Measurements from ENCODE around the gene C11orf68. TPM values are rescaled to one million over a fixed set of nuclear protein-coding genes. Genes with fewer than 3 reads are reported as not detected.

C11orf68 gene
- total RNA-seq, 1 experiment from 2014 or later: 31.9 TPM

DNA sequence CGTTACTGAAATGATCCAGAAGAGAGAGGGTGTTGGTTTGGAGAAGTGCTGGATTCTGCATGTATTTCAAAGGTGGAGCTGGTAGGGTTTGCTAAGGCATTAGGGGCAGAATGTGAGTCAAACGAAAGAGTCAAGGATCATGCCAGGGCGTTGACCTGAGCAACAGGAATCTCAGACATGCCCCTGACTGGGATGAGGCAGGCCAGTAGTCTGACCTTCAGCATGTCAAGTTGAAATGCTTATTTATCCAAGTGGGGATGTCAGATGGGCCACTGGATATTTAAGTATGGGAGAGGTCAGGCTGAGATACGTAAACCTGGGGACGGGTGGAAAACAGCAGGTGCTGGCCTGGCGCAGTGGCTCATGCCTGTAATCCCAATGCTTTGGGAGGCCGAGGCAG lies 23.7 kb upstream of the C11orf68 start (continued):
- TF ChIP-seq, protein P1, sequence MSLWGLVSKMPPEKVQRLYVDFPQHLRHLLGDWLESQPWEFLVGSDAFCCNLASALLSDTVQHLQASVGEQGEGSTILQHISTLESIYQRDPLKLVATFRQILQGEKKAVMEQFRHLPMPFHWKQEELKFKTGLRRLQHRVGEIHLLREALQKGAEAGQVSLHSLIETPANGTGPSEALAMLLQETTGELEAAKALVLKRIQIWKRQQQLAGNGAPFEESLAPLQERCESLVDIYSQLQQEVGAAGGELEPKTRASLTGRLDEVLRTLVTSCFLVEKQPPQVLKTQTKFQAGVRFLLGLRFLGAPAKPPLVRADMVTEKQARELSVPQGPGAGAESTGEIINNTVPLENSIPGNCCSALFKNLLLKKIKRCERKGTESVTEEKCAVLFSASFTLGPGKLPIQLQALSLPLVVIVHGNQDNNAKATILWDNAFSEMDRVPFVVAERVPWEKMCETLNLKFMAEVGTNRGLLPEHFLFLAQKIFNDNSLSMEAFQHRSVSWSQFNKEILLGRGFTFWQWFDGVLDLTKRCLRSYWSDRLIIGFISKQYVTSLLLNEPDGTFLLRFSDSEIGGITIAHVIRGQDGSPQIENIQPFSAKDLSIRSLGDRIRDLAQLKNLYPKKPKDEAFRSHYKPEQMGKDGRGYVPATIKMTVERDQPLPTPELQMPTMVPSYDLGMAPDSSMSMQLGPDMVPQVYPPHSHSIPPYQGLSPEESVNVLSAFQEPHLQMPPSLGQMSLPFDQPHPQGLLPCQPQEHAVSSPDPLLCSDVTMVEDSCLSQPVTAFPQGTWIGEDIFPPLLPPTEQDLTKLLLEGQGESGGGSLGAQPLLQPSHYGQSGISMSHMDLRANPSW (CRISPR knock-in tag; conservative IDR thresholded peaks at IDR 0.05; ENCODE audit: low read depth): no peak
- TF ChIP-seq NFYB (CRISPR knock-in tag; conservative IDR thresholded peaks at IDR 0.05; ENCODE audit: low read depth) (no peak), SOX15 (CRISPR knock-in tag; IDR thresholded peaks at IDR 0.05) (no peak)
- TF ChIP-seq, protein P2, sequence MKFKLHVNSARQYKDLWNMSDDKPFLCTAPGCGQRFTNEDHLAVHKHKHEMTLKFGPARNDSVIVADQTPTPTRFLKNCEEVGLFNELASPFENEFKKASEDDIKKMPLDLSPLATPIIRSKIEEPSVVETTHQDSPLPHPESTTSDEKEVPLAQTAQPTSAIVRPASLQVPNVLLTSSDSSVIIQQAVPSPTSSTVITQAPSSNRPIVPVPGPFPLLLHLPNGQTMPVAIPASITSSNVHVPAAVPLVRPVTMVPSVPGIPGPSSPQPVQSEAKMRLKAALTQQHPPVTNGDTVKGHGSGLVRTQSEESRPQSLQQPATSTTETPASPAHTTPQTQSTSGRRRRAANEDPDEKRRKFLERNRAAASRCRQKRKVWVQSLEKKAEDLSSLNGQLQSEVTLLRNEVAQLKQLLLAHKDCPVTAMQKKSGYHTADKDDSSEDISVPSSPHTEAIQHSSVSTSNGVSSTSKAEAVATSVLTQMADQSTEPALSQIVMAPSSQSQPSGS (CRISPR knock-in tag; IDR thresholded peaks at IDR 0.05; ENCODE audit: borderline replicate concordance, low read depth): no peak
- TF ChIP-seq, protein P3, sequence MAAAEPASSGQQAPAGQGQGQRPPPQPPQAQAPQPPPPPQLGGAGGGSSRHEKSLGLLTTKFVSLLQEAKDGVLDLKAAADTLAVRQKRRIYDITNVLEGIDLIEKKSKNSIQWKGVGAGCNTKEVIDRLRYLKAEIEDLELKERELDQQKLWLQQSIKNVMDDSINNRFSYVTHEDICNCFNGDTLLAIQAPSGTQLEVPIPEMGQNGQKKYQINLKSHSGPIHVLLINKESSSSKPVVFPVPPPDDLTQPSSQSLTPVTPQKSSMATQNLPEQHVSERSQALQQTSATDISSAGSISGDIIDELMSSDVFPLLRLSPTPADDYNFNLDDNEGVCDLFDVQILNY (CRISPR knock-in tag; IDR thresholded peaks at IDR 0.05): no peak
- TF ChIP-seq, protein P4, sequence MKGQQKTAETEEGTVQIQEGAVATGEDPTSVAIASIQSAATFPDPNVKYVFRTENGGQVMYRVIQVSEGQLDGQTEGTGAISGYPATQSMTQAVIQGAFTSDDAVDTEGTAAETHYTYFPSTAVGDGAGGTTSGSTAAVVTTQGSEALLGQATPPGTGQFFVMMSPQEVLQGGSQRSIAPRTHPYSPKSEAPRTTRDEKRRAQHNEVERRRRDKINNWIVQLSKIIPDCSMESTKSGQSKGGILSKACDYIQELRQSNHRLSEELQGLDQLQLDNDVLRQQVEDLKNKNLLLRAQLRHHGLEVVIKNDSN (CRISPR knock-in tag; IDR thresholded peaks at IDR 0.05): no peak
- TF ChIP-seq, protein P5, sequence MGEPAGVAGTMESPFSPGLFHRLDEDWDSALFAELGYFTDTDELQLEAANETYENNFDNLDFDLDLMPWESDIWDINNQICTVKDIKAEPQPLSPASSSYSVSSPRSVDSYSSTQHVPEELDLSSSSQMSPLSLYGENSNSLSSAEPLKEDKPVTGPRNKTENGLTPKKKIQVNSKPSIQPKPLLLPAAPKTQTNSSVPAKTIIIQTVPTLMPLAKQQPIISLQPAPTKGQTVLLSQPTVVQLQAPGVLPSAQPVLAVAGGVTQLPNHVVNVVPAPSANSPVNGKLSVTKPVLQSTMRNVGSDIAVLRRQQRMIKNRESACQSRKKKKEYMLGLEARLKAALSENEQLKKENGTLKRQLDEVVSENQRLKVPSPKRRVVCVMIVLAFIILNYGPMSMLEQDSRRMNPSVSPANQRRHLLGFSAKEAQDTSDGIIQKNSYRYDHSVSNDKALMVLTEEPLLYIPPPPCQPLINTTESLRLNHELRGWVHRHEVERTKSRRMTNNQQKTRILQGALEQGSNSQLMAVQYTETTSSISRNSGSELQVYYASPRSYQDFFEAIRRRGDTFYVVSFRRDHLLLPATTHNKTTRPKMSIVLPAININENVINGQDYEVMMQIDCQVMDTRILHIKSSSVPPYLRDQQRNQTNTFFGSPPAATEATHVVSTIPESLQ (CRISPR knock-in tag; IDR thresholded peaks at IDR 0.05): no peak

DNA sequence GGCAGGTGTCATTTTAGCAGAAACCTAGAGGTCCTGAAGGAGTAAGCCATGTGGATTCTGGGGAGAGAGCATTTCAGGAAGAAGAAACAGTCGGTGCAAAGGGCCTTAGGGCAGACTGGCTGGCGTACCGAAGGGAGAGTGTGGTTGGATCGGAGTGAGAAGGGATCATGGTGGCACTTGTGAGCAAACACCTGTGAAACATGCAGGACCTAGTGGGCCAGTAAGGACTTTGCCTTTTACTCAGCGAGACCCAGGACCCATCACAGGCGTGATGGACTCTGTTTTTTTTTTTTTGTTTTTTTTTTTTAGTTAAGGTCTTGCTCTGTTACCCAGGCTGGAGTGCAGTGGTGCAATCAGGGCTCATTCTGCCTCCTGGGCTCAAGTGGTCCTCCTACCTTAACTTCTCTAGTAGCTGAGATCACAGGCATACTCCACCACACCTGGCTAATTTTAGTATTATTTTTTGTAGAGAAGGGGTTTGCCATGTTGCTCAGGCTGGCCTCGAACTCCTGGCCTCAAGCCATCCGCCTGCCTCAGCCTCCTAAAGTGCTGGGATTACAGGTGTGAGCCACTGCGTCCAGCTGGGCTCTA lies 23.0 kb upstream of the C11orf68 start:
- peak overlapping the region; percentile 13 for H3K27ac Mint-ChIP-seq
- no peaks in the 10 kb centered on the region for H3K36me3 Mint-ChIP-seq
- ATAC-seq: no peak
- H3K9me3 Mint-ChIP-seq: no peaks in the 10 kb centered on the region
- no peak for DNase-seq (ENCODE audit: low spot score)
- no peak overlapping the region for H3K4me3 Mint-ChIP-seq
- peaks cover 7% of the 10 kb centered on the region; the same call in 1 of the 2 replicates for H3K27me3 Mint-ChIP-seq (ENCODE audit: low read depth)
- POLR2A ChIA-PET: no interaction called here
- TF ChIP-seq, protein P6, sequence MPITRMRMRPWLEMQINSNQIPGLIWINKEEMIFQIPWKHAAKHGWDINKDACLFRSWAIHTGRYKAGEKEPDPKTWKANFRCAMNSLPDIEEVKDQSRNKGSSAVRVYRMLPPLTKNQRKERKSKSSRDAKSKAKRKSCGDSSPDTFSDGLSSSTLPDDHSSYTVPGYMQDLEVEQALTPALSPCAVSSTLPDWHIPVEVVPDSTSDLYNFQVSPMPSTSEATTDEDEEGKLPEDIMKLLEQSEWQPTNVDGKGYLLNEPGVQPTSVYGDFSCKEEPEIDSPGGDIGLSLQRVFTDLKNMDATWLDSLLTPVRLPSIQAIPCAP (CRISPR knock-in tag; IDR thresholded peaks at IDR 0.05): no peak
- TF ChIP-seq, protein P2 (CRISPR knock-in tag; IDR thresholded peaks at IDR 0.05; ENCODE audit: borderline replicate concordance, low read depth): no peak
- TF ChIP-seq, protein P7, sequence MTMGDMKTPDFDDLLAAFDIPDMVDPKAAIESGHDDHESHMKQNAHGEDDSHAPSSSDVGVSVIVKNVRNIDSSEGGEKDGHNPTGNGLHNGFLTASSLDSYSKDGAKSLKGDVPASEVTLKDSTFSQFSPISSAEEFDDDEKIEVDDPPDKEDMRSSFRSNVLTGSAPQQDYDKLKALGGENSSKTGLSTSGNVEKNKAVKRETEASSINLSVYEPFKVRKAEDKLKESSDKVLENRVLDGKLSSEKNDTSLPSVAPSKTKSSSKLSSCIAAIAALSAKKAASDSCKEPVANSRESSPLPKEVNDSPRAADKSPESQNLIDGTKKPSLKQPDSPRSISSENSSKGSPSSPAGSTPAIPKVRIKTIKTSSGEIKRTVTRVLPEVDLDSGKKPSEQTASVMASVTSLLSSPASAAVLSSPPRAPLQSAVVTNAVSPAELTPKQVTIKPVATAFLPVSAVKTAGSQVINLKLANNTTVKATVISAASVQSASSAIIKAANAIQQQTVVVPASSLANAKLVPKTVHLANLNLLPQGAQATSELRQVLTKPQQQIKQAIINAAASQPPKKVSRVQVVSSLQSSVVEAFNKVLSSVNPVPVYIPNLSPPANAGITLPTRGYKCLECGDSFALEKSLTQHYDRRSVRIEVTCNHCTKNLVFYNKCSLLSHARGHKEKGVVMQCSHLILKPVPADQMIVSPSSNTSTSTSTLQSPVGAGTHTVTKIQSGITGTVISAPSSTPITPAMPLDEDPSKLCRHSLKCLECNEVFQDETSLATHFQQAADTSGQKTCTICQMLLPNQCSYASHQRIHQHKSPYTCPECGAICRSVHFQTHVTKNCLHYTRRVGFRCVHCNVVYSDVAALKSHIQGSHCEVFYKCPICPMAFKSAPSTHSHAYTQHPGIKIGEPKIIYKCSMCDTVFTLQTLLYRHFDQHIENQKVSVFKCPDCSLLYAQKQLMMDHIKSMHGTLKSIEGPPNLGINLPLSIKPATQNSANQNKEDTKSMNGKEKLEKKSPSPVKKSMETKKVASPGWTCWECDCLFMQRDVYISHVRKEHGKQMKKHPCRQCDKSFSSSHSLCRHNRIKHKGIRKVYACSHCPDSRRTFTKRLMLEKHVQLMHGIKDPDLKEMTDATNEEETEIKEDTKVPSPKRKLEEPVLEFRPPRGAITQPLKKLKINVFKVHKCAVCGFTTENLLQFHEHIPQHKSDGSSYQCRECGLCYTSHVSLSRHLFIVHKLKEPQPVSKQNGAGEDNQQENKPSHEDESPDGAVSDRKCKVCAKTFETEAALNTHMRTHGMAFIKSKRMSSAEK (CRISPR knock-in tag; IDR thresholded peaks at IDR 0.05; ENCODE audit: borderline replicate concordance): no peak
- TF ChIP-seq, protein P8, sequence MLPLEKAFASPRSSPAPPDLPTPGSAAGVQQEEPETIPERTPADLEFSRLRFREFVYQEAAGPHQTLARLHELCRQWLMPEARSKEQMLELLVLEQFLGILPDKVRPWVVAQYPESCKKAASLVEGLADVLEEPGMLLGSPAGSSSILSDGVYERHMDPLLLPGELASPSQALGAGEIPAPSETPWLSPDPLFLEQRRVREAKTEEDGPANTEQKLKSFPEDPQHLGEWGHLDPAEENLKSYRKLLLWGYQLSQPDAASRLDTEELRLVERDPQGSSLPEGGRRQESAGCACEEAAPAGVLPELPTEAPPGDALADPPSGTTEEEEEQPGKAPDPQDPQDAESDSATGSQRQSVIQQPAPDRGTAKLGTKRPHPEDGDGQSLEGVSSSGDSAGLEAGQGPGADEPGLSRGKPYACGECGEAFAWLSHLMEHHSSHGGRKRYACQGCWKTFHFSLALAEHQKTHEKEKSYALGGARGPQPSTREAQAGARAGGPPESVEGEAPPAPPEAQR (CRISPR knock-in tag; IDR thresholded peaks at IDR 0.05): no peak
- TF ChIP-seq ZNF396 (CRISPR knock-in tag; IDR thresholded peaks at IDR 0.05; ENCODE audit: borderline replicate concordance) (no peak), SMAD3 (CRISPR knock-in tag; IDR thresholded peaks at IDR 0.05; ENCODE audit: borderline replicate concordance) (no peak)
- TF ChIP-seq, protein P9, sequence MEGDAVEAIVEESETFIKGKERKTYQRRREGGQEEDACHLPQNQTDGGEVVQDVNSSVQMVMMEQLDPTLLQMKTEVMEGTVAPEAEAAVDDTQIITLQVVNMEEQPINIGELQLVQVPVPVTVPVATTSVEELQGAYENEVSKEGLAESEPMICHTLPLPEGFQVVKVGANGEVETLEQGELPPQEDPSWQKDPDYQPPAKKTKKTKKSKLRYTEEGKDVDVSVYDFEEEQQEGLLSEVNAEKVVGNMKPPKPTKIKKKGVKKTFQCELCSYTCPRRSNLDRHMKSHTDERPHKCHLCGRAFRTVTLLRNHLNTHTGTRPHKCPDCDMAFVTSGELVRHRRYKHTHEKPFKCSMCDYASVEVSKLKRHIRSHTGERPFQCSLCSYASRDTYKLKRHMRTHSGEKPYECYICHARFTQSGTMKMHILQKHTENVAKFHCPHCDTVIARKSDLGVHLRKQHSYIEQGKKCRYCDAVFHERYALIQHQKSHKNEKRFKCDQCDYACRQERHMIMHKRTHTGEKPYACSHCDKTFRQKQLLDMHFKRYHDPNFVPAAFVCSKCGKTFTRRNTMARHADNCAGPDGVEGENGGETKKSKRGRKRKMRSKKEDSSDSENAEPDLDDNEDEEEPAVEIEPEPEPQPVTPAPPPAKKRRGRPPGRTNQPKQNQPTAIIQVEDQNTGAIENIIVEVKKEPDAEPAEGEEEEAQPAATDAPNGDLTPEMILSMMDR (IDR thresholded peaks at IDR 0.05): no peak
- CTCF ChIA-PET: interaction anchor here (1.3 to 3.1 kb wide), 3 partner anchors 9 to 57 kb away, joined by 5 to 10 read pairs (median 5); no protein-coding TSS in a partner anchor
- peaks cover 49% of the 10 kb centered on the region for H3K4me1 Mint-ChIP-seq
